ENCODE results near the gene ITGA6.

The ITGA6 gene

GRCh38 chr2:172484253-172484652 is 56.9 kb downstream of the ITGA6 start:
- Mint-ChIP-seq H3K4me1 (ENCODE audit: low read depth) (peaks cover 70% of the 10 kb centered on the region), H3K9me3 (ENCODE audit: low read depth) (no peaks in the 10 kb centered on the region), H3K27me3 (no peaks in the 10 kb centered on the region), H3K27ac (peak overlapping the region; percentile 47), H3K36me3 (peaks cover 12% of the 10 kb centered on the region), H3K4me3 (no peak overlapping the region)

- Mint-ChIP-seq H3K9me3 (ENCODE audit: low read depth) (no peaks in the 10 kb centered on the region), H3K4me3 (no peak overlapping the region), H3K27me3 (no peaks in the 10 kb centered on the region), H3K36me3 (peaks cover 13% of the 10 kb centered on the region), H3K4me1 (ENCODE audit: low read depth) (peaks cover 70% of the 10 kb centered on the region), H3K27ac (no peak overlapping the region)
Observed at GRCh38 chr2:172484706-172485105, 57.3 kb downstream of the ITGA6 start.

- Mint-ChIP-seq H3K27me3 (no peaks in the 10 kb centered on the region), H3K9me3 (ENCODE audit: low read depth) (no peaks in the 10 kb centered on the region), H3K36me3 (peaks cover 28% of the 10 kb centered on the region), H3K4me1 (ENCODE audit: low read depth) (peaks cover 70% of the 10 kb centered on the region), H3K4me3 (no peak overlapping the region), H3K27ac (peak overlapping the region; percentile 83)
Observed at GRCh38 chr2:172488556-172488955, 61.2 kb downstream of the ITGA6 start.

GRCh38 chr2:172489681-172490080 is 62.3 kb downstream of the ITGA6 start:
- H3K27ac Mint-ChIP-seq: peak overlapping the region; percentile 83
- H3K4me1 Mint-ChIP-seq (ENCODE audit: low read depth): peaks cover 72% of the 10 kb centered on the region
- no peak overlapping the region for H3K4me3 Mint-ChIP-seq
- peaks cover 28% of the 10 kb centered on the region for H3K36me3 Mint-ChIP-seq
- no peaks in the 10 kb centered on the region for H3K9me3 Mint-ChIP-seq (ENCODE audit: low read depth)
- H3K27me3 Mint-ChIP-seq: no peaks in the 10 kb centered on the region

GRCh38 chr2:172496160-172496608 is 68.8 kb downstream of the ITGA6 start:
- H3K4me1 Mint-ChIP-seq (ENCODE audit: low read depth): peaks cover 81% of the 10 kb centered on the region
- peak overlapping the region; percentile 99 for H3K27ac Mint-ChIP-seq
- H3K27me3 Mint-ChIP-seq: no peaks in the 10 kb centered on the region
- peaks cover 30% of the 10 kb centered on the region for H3K36me3 Mint-ChIP-seq
- H3K9me3 Mint-ChIP-seq (ENCODE audit: low read depth): no peaks in the 10 kb centered on the region
- H3K4me3 Mint-ChIP-seq: peak overlapping the region; percentile 78

GRCh38 chr2:172507199-172507598 is 79.8 kb downstream of the ITGA6 start:
- Mint-ChIP-seq H3K9me3 (ENCODE audit: low read depth) (peaks cover 6% of the 10 kb centered on the region), H3K4me1 (ENCODE audit: low read depth) (peaks cover 58% of the 10 kb centered on the region), H3K27me3 (no peaks in the 10 kb centered on the region), H3K4me3 (no peak overlapping the region), H3K36me3 (peaks cover 28% of the 10 kb centered on the region), H3K27ac (peak overlapping the region; percentile 41)

GRCh38 chr2:172510088-172510487 is 82.7 kb downstream of the ITGA6 start:
- Mint-ChIP-seq H3K9me3 (ENCODE audit: low read depth) (peaks cover 15% of the 10 kb centered on the region), H3K4me3 (peak overlapping the region; percentile 67), H3K27me3 (no peaks in the 10 kb centered on the region), H3K4me1 (ENCODE audit: low read depth) (peaks cover 41% of the 10 kb centered on the region), H3K36me3 (peaks cover 21% of the 10 kb centered on the region), H3K27ac (peak overlapping the region; percentile 78)

GRCh38 chr2:172510548-172510947 is 83.2 kb downstream of the ITGA6 start:
- Mint-ChIP-seq H3K27ac (peak overlapping the region; percentile 78), H3K4me1 (ENCODE audit: low read depth) (peaks cover 40% of the 10 kb centered on the region), H3K27me3 (no peaks in the 10 kb centered on the region), H3K9me3 (ENCODE audit: low read depth) (peaks cover 15% of the 10 kb centered on the region), H3K4me3 (peak overlapping the region; percentile 67), H3K36me3 (peaks cover 21% of the 10 kb centered on the region)

- H3K27ac Mint-ChIP-seq: no peak overlapping the region
- no peak overlapping the region for H3K4me3 Mint-ChIP-seq
- peaks cover 32% of the 10 kb centered on the region for H3K4me1 Mint-ChIP-seq (ENCODE audit: low read depth)
- H3K27me3 Mint-ChIP-seq: no peaks in the 10 kb centered on the region
- H3K36me3 Mint-ChIP-seq: peaks cover 15% of the 10 kb centered on the region
- peaks cover 23% of the 10 kb centered on the region for H3K9me3 Mint-ChIP-seq (ENCODE audit: low read depth)
Observed at GRCh38 chr2:172512810-172513523, 85.6 kb downstream of the ITGA6 start.

- H3K9me3 Mint-ChIP-seq (ENCODE audit: low read depth): peaks cover 23% of the 10 kb centered on the region
- no peak overlapping the region for H3K27ac Mint-ChIP-seq
- peaks cover 26% of the 10 kb centered on the region for H3K4me1 Mint-ChIP-seq (ENCODE audit: low read depth)
- no peak overlapping the region for H3K4me3 Mint-ChIP-seq
- no peaks in the 10 kb centered on the region for H3K27me3 Mint-ChIP-seq
- H3K36me3 Mint-ChIP-seq: peaks cover 13% of the 10 kb centered on the region
Observed at GRCh38 chr2:172513524-172513900, 86.1 kb downstream of the ITGA6 start.

- H3K27ac Mint-ChIP-seq: no peak overlapping the region
- peaks cover 26% of the 10 kb centered on the region for H3K4me1 Mint-ChIP-seq (ENCODE audit: low read depth)
- H3K9me3 Mint-ChIP-seq (ENCODE audit: low read depth): peaks cover 28% of the 10 kb centered on the region
- H3K4me3 Mint-ChIP-seq: no peak overlapping the region
- H3K27me3 Mint-ChIP-seq: no peaks in the 10 kb centered on the region
- peaks cover 11% of the 10 kb centered on the region for H3K36me3 Mint-ChIP-seq
Observed at GRCh38 chr2:172513935-172514586, 86.7 kb downstream of the ITGA6 start.

GRCh38 chr2:172516299-172516698 is 88.9 kb downstream of the ITGA6 start:
- H3K36me3 Mint-ChIP-seq: peaks cover 28% of the 10 kb centered on the region
- H3K9me3 Mint-ChIP-seq (ENCODE audit: low read depth): peaks cover 32% of the 10 kb centered on the region
- no peak overlapping the region for H3K4me3 Mint-ChIP-seq
- H3K27me3 Mint-ChIP-seq: no peaks in the 10 kb centered on the region
- no peak overlapping the region for H3K27ac Mint-ChIP-seq
- H3K4me1 Mint-ChIP-seq (ENCODE audit: low read depth): peaks cover 9% of the 10 kb centered on the region

GRCh38 chr2:172518995-172519394 is 91.6 kb downstream of the ITGA6 start:
- peaks cover 5% of the 10 kb centered on the region for H3K4me1 Mint-ChIP-seq (ENCODE audit: low read depth)
- no peak overlapping the region for H3K27ac Mint-ChIP-seq
- H3K4me3 Mint-ChIP-seq: no peak overlapping the region
- H3K9me3 Mint-ChIP-seq (ENCODE audit: low read depth): peaks cover 23% of the 10 kb centered on the region
- peaks cover 29% of the 10 kb centered on the region for H3K36me3 Mint-ChIP-seq
- H3K27me3 Mint-ChIP-seq: no peaks in the 10 kb centered on the region

- Mint-ChIP-seq H3K27me3 (no peaks in the 10 kb centered on the region), H3K27ac (no peak overlapping the region), H3K4me3 (no peak overlapping the region), H3K36me3 (peaks cover 35% of the 10 kb centered on the region), H3K4me1 (ENCODE audit: low read depth) (no peaks in the 10 kb centered on the region), H3K9me3 (ENCODE audit: low read depth) (peaks cover 4% of the 10 kb centered on the region)
Observed at GRCh38 chr2:172525601-172526000, 98.2 kb downstream of the ITGA6 start.

- H3K4me3 Mint-ChIP-seq: no peak overlapping the region
- no peak overlapping the region for H3K27ac Mint-ChIP-seq
- H3K27me3 Mint-ChIP-seq: no peaks in the 10 kb centered on the region
- peaks cover 2% of the 10 kb centered on the region for H3K4me1 Mint-ChIP-seq (ENCODE audit: low read depth)
- H3K9me3 Mint-ChIP-seq (ENCODE audit: low read depth): no peaks in the 10 kb centered on the region
- H3K36me3 Mint-ChIP-seq: peaks cover 40% of the 10 kb centered on the region
Observed at GRCh38 chr2:172531309-172531708, 103.9 kb downstream of the ITGA6 start.
